ENCODE results near the gene STX17. TPM values are rescaled to one million over a fixed set of nuclear protein-coding genes. Genes with fewer than 3 reads are reported as not detected.

Gene STX17
- total and polyA plus RNA-seq, 10 of the 15 experiments (the other 5 are each of a cell fraction or from before 2014, with no cell fraction given): 11.5 to 29.3 (median 20.0) TPM

- ChIA-PET RAD21 (ENCODE audit: unreplicated experiment) (interaction anchor here (1.4 kb wide), 1 partner anchor 154 kb away, joined by 3 read pairs; no protein-coding TSS in a partner anchor), CTCF (interaction anchor here (1.0 to 1.3 kb wide), 2 partner anchors 23 to 60 kb away, joined by 3 read pairs; no protein-coding TSS in a partner anchor), SMC1A (ENCODE audit: uncharacterized antibody, unreplicated experiment) (interaction anchor here (0.7 to 3.9 kb wide), 7 partner anchors 18 to 228 kb away, joined by 3 to 10 read pairs (median 3); no protein-coding TSS in a partner anchor), POLR2A (no interaction called here)
- no peaks in the 10 kb centered on the region for H3K4me1 ChIP-seq (ENCODE audit: control insufficient read depth, insufficient read depth, low read length)
- TF ChIP-seq EZH2 (IDR thresholded peaks at IDR 0.05; ENCODE audit: borderline replicate concordance, control insufficient read depth, low read depth, low read length) (no peak), TCF3 (IDR thresholded peaks at IDR 0.05; ENCODE audit: borderline replicate concordance, insufficient read depth, low read depth, low read length) (no peak), DPF2 (IDR thresholded peaks at IDR 0.05) (no peak), ZZZ3 (IDR thresholded peaks at IDR 0.05; ENCODE audit: control insufficient read depth, insufficient read length, low read depth) (no peak), NR2F1 (conservative IDR thresholded peaks at IDR 0.05) (no peak), NFXL1 (IDR thresholded peaks at IDR 0.05; ENCODE audit: borderline replicate concordance) (no peak), RUNX3 (IDR thresholded peaks at IDR 0.05; ENCODE audit: low read length) (no peak), USF2 (IDR thresholded peaks at IDR 0.05; ENCODE audit: borderline replicate concordance, low read depth, low read length) (no peak), ZNF622 (IDR thresholded peaks at IDR 0.05) (no peak), IKZF1 (conservative IDR thresholded peaks at IDR 0.05) (no peak)
- TF ChIP-seq, protein P1, sequence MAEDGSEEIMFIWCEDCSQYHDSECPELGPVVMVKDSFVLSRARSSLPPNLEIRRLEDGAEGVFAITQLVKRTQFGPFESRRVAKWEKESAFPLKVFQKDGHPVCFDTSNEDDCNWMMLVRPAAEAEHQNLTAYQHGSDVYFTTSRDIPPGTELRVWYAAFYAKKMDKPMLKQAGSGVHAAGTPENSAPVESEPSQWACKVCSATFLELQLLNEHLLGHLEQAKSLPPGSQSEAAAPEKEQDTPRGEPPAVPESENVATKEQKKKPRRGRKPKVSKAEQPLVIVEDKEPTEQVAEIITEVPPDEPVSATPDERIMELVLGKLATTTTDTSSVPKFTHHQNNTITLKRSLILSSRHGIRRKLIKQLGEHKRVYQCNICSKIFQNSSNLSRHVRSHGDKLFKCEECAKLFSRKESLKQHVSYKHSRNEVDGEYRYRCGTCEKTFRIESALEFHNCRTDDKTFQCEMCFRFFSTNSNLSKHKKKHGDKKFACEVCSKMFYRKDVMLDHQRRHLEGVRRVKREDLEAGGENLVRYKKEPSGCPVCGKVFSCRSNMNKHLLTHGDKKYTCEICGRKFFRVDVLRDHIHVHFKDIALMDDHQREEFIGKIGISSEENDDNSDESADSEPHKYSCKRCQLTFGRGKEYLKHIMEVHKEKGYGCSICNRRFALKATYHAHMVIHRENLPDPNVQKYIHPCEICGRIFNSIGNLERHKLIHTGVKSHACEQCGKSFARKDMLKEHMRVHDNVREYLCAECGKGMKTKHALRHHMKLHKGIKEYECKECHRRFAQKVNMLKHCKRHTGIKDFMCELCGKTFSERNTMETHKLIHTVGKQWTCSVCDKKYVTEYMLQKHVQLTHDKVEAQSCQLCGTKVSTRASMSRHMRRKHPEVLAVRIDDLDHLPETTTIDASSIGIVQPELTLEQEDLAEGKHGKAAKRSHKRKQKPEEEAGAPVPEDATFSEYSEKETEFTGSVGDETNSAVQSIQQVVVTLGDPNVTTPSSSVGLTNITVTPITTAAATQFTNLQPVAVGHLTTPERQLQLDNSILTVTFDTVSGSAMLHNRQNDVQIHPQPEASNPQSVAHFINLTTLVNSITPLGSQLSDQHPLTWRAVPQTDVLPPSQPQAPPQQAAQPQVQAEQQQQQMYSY (CRISPR knock-in tag; IDR thresholded peaks at IDR 0.05): no peak
- WGBS (ENCODE audit: insufficient coverage, insufficient replicate concordance, low lambda C conversion rate, missing lambda C conversion rate): 93% methylated on average over 1 of the region's 1 CpG
- no peak overlapping the region for H3K4me2 ChIP-seq (ENCODE audit: control insufficient read depth, insufficient read depth)
- FAIRE-seq (no peak), DNase-seq (ENCODE audit: low read depth, low spot score) (no peak), ATAC-seq (no peak)
- H3K9ac ChIP-seq (ENCODE audit: control insufficient read depth, insufficient read depth, low read length): no peak overlapping the region
- no peak overlapping the region for H3K27ac ChIP-seq (ENCODE audit: control insufficient read depth, insufficient read depth)
- H3K79me2 ChIP-seq (ENCODE audit: control insufficient read depth, insufficient read depth, low read length): no peaks in the 10 kb centered on the region
- no peak overlapping the region for H2AFZ ChIP-seq (ENCODE audit: control insufficient read depth, low read depth, low read length)
- BruUV-seq (replicated peaks): no TSS peak
- peaks cover 0 to 12% of the 10 kb centered on the region in 2 experiments; a peak in 1 of 4 replicates for H3K36me3 ChIP-seq (ENCODE audit: control insufficient read depth in 2 of 2, insufficient read depth in 2 of 2, low read length in 1 of 2)
- no peaks in the 10 kb centered on the region for H3K27me3 ChIP-seq (replicated peaks in 1 of 2; ENCODE audit: control insufficient read depth in 2 of 2, insufficient read depth in 2 of 2, low read length in 1 of 2)
- in situ Hi-C loops (cut with MboI): no loop called here
- no peaks in the 10 kb centered on the region for H4K20me1 ChIP-seq (ENCODE audit: control insufficient read depth, insufficient read depth)
- H3K4me3 ChIP-seq: no peak overlapping the region
- H3K9me3 ChIP-seq (replicated peaks; ENCODE audit: control insufficient read depth, insufficient read depth, low read length): no peaks in the 10 kb centered on the region
- intact Hi-C loops (cut with micrococcal nuclease; ENCODE audit: unreplicated experiment): no loop called here
Measured at GRCh38 chr9:99978221-99978620, 71.8 kb downstream of the STX17 start.
